ENCODE data around the gene ZDHHC5.

Gene ZDHHC5

GRCh38 chr11:57667736-57668433, at the start of gene ZDHHC5:
Gene ZDHHC5, plus strand, starts transcription at chr11:57668114. Its CDS starts 4,977 bp downstream, at chr11:57673091.
- DNase-seq: peak; percentile 99

- DNase-seq: no peak
These were observed 49.5 kb upstream of the ZDHHC5 start for GRCh38 chr11:57618438-57618837.

- DNase-seq: no peak
These were observed 48.6 kb upstream of the ZDHHC5 start for GRCh38 chr11:57619331-57619730.

- DNase-seq: no peak
These were observed 47.4 kb upstream of the ZDHHC5 start for GRCh38 chr11:57620467-57620866.

- DNase-seq: no peak
These were observed 45.7 kb upstream of the ZDHHC5 start for GRCh38 chr11:57622263-57622662.

GRCh38 chr11:57624864-57625263, 43.0 kb upstream of the ZDHHC5 start:
- no peak for DNase-seq

- DNase-seq: no peak
These were observed 41.0 kb upstream of the ZDHHC5 start for GRCh38 chr11:57626895-57627294.

GRCh38 chr11:57630171-57630570, 37.7 kb upstream of the ZDHHC5 start:
- DNase-seq: no peak

- no peak for DNase-seq
These were observed 35.8 kb upstream of the ZDHHC5 start for GRCh38 chr11:57632116-57632515.

- no peak for DNase-seq
These were observed 34.4 kb upstream of the ZDHHC5 start for GRCh38 chr11:57633394-57634070.

GRCh38 chr11:57634311-57634710, 33.6 kb upstream of the ZDHHC5 start:
- no peak for DNase-seq

GRCh38 chr11:57635246-57635645, 32.7 kb upstream of the ZDHHC5 start:
- no peak for DNase-seq

- no peak for DNase-seq
These were observed 30.3 kb upstream of the ZDHHC5 start for GRCh38 chr11:57637626-57638004.

GRCh38 chr11:57638005-57638781, 29.7 kb upstream of the ZDHHC5 start:
- DNase-seq: no peak

GRCh38 chr11:57638811-57639320, 29.0 kb upstream of the ZDHHC5 start:
- no peak for DNase-seq

GRCh38 chr11:57639321-57640067, 28.4 kb upstream of the ZDHHC5 start:
- DNase-seq: no peak

- DNase-seq: no peak
These were observed 27.7 kb upstream of the ZDHHC5 start for GRCh38 chr11:57640068-57640800.

- DNase-seq: no peak
These were observed 26.7 kb upstream of the ZDHHC5 start for GRCh38 chr11:57641011-57641807.

- no peak for DNase-seq
These were observed 24.1 kb upstream of the ZDHHC5 start for GRCh38 chr11:57643802-57644201.

GRCh38 chr11:57644748-57645688, 22.9 kb upstream of the ZDHHC5 start:
- DNase-seq: peak; percentile 87 to 94

Data from activated CD4-positive, alpha-beta T cell treated with anti-CD3 and anti-CD28 coated beads for 4 hours (primary cell).